Osteocyte (in vitro differentiated cells): Measurements from ENCODE around the gene COX5A. TPM values are rescaled to one million over a fixed set of nuclear protein-coding genes. Genes with fewer than 3 reads are reported as not detected.

Experiments
- DNase-seq: peaks from one replicate; pipeline ENCODE4 v3.0.0; 2021; ENCODE audit warnings: mixed read lengths; ENCODE audit not compliant: unreplicated experiment; ENCODE audit errors: extremely low spot score
- H3K27ac Mint-ChIP-seq: one replicate; pipeline ENCODE4 v1.8.0; 2021; ENCODE audit warnings: mild to moderate bottlenecking, mixed read lengths; ENCODE audit not compliant: unreplicated experiment
- H3K27me3 Mint-ChIP-seq: one replicate; pipeline ENCODE4 v1.8.0; 2021; ENCODE audit warnings: mixed read lengths; ENCODE audit not compliant: unreplicated experiment
- H3K36me3 Mint-ChIP-seq: one replicate; pipeline ENCODE4 v1.8.0; 2021; ENCODE audit warnings: mixed read lengths; ENCODE audit not compliant: unreplicated experiment
- H3K4me1 Mint-ChIP-seq: one replicate; pipeline ENCODE4 v1.8.0; 2021; ENCODE audit warnings: mixed read lengths; ENCODE audit not compliant: unreplicated experiment
- H3K4me3 Mint-ChIP-seq: one replicate; pipeline ENCODE4 v1.8.0; 2021; ENCODE audit warnings: mild to moderate bottlenecking, moderate library complexity, mixed read lengths; ENCODE audit not compliant: unreplicated experiment
- H3K9me3 Mint-ChIP-seq: one replicate; pipeline ENCODE4 v1.8.0; 2021; ENCODE audit warnings: mixed read lengths; ENCODE audit not compliant: unreplicated experiment
- long read RNA-seq: library from polyadenylated mRNA; unstranded; transcript quantifications from one replicate; pipeline ENCODE4 v2.0.0, GENCODE V29; 2021
- total RNA-seq: library from RNA; stranded (reverse); gene quantifications from 2 replicates; pipeline ENCODE4 v1.2.1, GENCODE V29; 2021
- TF ChIP-seq, protein P1 (sequence below): fragments of 200-600 bp; sonication (generic); IDR thresholded peaks from 2 replicates; pipeline ENCODE4 v1.5.0; 2021; ENCODE audit warnings: antibody characterized with exemption, mild to moderate bottlenecking, moderate library complexity

The COX5A gene
- 152 and 154 TPM in 2 replicates for total RNA-seq
- long read RNA-seq, transcript COX5A-201 (5 exons, 1,268 nt): major isoform, 40 of 42 reads
- long read RNA-seq, partial matches to known transcripts: 0 of 42 reads
- long read RNA-seq, other reads (novel, unspliced or antisense): 1 of 42 reads

DNA sequence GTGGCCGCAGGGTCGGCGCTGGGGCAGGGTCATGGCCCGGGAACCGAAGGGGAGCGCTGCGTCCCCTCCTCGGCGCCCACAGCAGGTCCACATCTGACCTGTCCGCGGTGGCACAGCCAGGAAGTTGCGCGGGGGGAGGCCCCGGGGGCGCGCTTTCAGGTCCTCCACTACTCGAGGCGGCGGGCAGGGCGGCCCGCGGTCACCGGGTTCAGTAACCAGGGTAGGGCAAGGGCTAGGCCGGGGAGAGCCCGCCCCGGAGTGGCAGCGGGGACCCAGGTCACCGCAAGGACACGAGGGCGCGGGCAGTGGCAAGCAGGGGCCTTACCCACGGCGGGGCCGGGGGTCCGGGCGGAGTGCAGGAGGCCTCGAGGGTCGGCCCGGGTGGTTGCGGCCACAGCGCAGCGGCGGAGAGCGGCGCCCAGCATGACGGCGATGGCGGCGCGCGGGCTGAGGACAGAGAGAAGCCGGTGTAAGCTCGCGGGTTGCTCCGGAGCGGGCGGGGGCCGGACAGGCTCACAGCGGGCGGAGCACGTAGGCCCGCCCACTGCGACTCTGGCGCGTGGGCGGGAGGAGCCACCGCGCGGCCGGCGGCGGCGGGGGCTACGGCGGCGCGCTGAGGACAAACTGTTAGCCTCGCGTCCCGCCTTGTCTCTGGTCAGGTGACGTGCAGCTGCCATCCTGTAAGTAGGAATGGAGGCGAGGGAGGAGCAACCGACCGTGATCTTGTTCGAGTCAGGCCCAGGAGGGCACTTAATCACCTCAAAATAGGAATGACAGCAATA lies at the start of gene COX5A:
COX5A (minus strand) TSS at position 484 of the 782 bp plus-strand sequence; CDS start at position 425, 59 bp downstream.
- Mint-ChIP-seq H3K4me3 (peak within 1 kb of the TSS; percentile 83), H3K27me3 (no peaks in the 10 kb centered on the region)
- TF ChIP-seq, protein P1, sequence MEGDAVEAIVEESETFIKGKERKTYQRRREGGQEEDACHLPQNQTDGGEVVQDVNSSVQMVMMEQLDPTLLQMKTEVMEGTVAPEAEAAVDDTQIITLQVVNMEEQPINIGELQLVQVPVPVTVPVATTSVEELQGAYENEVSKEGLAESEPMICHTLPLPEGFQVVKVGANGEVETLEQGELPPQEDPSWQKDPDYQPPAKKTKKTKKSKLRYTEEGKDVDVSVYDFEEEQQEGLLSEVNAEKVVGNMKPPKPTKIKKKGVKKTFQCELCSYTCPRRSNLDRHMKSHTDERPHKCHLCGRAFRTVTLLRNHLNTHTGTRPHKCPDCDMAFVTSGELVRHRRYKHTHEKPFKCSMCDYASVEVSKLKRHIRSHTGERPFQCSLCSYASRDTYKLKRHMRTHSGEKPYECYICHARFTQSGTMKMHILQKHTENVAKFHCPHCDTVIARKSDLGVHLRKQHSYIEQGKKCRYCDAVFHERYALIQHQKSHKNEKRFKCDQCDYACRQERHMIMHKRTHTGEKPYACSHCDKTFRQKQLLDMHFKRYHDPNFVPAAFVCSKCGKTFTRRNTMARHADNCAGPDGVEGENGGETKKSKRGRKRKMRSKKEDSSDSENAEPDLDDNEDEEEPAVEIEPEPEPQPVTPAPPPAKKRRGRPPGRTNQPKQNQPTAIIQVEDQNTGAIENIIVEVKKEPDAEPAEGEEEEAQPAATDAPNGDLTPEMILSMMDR: no peak

DNA sequence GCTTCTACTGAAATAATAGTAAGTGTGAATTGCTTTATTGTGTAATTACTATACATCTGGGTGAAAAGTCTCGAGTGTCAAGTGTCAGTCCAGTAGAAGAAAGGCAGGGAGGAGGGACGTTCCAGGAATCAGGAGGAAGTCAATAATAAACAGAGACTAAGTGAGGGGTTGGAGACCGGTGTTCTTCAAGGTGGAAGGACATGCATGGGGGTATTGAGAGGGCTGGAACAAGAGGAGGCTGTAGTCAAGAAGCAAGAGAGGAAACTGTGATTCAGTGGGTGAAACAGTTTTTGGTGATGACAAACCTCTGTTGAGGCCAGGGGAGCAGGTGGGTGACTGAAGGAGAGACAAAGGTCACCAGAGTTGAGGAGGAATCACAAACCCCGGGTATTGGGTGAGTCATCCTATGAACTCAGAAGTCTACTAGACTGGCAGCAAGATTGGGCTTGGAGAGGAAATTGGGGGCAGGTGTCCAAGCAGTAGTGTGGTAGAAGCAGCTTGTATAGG lies 45.9 kb upstream of the COX5A start:
- H3K27me3 Mint-ChIP-seq: peaks cover 32% of the 10 kb centered on the region
- H3K9me3 Mint-ChIP-seq: no peaks in the 10 kb centered on the region
- no peaks in the 10 kb centered on the region for H3K36me3 Mint-ChIP-seq
- no peaks in the 10 kb centered on the region for H3K4me1 Mint-ChIP-seq
- no peak overlapping the region for H3K4me3 Mint-ChIP-seq
- no peak for DNase-seq
- no peak overlapping the region for H3K27ac Mint-ChIP-seq
- TF ChIP-seq, protein P1: no peak

More for the DNA sequence above, at the start of gene COX5A:
- DNase-seq: peak; percentile 97
- peaks cover 2% of the 10 kb centered on the region for H3K36me3 Mint-ChIP-seq
- no peaks in the 10 kb centered on the region for H3K9me3 Mint-ChIP-seq
- H3K27ac Mint-ChIP-seq: peak within 1 kb of the TSS; percentile 89
- H3K4me1 Mint-ChIP-seq: peaks cover 19% of the 10 kb centered on the region

DNA sequence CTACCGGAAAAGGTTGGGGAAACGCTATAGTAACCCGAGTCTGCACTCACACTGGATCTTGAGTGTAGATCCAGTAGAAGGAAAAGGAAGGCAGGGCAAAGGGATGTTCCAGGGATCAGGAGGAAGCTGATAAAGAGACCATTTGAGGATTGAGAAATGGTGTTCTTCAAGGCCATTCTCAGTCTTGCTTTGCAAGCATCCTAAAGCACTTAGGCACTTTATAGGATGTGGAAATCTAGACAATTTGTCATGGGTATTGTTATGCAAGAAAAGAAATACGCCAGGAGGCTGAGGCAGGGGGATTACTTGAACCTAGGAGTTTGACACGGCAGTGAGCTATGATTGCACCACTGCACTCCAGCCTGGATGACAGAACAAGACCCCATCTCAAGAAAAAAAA lies 44.3 kb upstream of the COX5A start:
- no peaks in the 10 kb centered on the region for H3K36me3 Mint-ChIP-seq
- DNase-seq: no peak
- H3K27ac Mint-ChIP-seq: no peak overlapping the region
- no peak overlapping the region for H3K4me3 Mint-ChIP-seq
- no peaks in the 10 kb centered on the region for H3K9me3 Mint-ChIP-seq
- H3K4me1 Mint-ChIP-seq: no peaks in the 10 kb centered on the region
- TF ChIP-seq, protein P1: no peak
- peaks cover 34% of the 10 kb centered on the region for H3K27me3 Mint-ChIP-seq

DNA sequence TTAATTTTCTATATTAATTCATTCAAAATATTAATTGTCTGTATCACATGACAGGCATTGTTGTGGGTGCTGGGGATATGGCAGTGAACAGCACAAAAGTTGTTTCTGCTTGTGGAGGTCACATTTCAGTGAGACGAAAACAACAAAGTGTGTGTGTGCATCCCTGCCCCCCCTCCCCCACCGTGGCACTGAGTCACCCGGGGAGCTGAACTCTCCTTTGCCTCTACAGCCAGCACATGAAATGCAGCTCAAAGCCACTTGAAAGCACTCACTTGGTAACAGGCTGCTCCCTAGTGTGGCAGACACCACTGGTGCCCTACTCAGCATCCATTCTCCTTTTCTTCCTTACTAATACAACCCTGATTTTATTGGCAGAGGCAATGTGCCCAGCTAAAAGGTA lies 40.6 kb upstream of the COX5A start:
- TF ChIP-seq, protein P1: no peak
- H3K27ac Mint-ChIP-seq: no peak overlapping the region
- no peak overlapping the region for H3K4me3 Mint-ChIP-seq
- H3K4me1 Mint-ChIP-seq: no peaks in the 10 kb centered on the region
- no peaks in the 10 kb centered on the region for H3K36me3 Mint-ChIP-seq
- DNase-seq: no peak
- no peaks in the 10 kb centered on the region for H3K9me3 Mint-ChIP-seq
- peaks cover 15% of the 10 kb centered on the region for H3K27me3 Mint-ChIP-seq

DNA sequence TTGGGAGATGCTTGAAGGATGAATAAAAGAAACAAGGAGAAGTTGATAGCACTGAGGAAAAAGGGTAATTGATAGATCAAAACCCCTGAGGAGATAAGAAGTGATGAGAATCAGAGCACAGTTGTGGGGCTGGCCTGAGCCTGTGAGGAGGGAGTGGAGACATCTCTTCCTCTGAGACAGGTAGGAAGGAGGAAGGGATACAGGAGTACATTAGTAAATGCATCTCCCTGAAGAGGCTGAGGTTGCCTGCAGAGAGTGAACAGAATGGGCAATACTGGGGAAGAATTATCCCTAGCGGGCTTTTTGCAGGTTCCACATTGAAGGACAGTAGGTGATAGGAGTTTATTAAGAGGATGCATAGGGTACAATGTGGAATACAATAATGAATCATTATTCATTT lies 40.2 kb upstream of the COX5A start:
- Mint-ChIP-seq H3K9me3 (no peaks in the 10 kb centered on the region), H3K27ac (no peak overlapping the region), H3K27me3 (peaks cover 12% of the 10 kb centered on the region), H3K4me3 (no peak overlapping the region), H3K4me1 (no peaks in the 10 kb centered on the region), H3K36me3 (no peaks in the 10 kb centered on the region)
- TF ChIP-seq, protein P1: no peak
- no peak for DNase-seq
